GM19351 (cell line): ENCODE measurements around the gene ANKRD39.
"Not testable (repeated sequence)": the region's sequence is repeated elsewhere in the genome, so short reads cannot be mapped to it uniquely, and the experiment has no call there.

ENCODE experiments used
- ATAC-seq: cut with Tn5 transposase; IDR thresholded peaks from one replicate; pipeline ENCODE4 v1.9.1; 2021; ENCODE audit warnings: mild to moderate bottlenecking, moderate library complexity; ENCODE audit not compliant: unreplicated experiment

The ANKRD39 gene

GRCh38 chr2:96811917-96812316, 45.9 kb downstream of the ANKRD39 start:
- no peak for ATAC-seq

DNA sequence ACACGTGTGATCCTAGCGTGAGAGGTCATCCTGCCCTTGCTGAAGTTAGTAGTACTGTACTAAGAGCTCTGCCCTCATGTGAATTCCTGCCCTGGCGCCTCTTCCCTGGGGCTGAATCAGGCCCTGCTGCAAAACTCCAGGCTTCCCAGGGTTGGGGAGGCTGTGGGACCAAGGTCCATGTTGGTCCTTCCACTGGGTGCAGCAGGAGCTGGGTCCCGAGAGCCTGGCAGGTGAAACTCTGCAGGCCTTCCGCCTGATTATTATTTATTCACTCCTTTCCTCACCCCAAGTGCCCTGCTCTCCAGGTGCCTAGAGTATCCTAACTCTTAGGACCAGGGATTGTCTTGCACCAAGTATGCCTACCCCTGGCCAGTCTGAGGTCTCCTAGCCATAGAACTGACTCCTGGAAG, 47.0 kb downstream of the ANKRD39 start:
- ATAC-seq, result no peak

DNA sequence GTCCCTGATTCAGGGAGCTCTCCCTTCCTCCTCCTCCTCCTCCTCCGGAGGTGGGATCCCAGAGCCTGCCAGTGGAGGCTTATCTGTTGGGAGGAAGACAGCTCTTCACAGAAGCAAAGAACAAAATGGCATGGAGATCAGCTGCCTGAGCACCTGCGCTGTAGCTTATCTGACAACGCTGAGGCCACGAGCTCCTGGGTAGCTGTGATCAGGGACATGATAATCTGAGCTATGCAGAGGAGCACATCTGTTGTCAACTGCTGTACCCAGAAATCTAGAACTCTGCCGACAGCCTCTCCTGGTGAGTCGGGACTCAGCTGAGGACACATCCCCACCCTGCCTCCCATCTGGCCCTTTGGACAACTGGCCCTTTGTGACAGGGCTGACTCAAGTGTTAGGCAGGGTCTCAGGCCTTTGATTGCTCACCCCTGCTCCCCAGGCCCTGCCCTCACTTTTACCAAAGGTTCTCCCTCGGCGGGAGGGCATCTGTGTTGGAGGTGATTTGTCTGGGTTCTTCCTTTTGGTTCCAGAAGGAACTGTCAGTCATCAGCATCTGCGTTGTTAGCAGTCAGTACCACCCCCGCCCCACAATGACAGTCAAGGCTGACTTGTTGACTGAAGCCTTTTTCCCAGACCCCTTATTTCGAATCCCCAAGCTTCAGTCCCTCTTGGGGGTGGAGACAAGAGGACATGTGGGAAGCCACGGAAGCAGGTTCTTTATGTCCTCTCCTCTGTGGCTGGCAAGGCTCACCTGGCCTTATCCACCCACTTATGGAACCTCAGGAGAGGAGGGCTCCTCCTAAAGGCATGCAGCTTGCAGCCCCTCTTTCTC, 47.6 kb downstream of the ANKRD39 start:
- ATAC-seq, result no peak

DNA sequence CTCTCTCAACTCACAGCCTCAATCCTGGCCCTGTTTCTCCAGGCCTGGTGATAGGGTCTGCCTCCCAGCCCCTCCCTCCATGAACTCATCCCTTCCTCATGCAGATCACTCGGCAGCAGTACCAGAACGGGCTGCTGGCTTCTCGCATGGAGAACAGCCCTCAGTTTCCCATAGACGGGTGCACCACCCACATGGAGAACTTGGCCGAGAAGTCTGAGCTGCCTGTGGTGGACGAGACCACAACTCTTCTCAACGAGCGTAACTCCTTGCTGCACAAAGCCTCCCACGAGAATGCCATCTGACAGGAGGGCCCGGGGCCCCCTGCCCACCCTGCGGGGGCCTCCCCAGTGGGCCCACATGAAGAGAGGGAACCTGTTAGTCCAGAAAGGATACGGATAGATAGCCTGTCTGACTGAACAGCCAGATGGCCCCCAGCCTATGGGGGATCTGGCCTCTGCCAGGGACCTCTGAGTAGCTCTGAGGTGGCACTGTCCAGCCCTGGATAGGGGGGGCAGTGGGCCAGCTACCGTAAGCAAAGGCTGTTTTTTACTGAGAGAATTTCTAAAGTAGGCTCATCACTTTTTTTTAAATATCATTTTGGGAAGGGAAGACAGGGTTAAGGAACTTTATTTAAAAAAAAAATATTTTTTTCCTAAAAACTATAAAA, 48.5 kb downstream of the ANKRD39 start:
- ATAC-seq, result no peak

DNA sequence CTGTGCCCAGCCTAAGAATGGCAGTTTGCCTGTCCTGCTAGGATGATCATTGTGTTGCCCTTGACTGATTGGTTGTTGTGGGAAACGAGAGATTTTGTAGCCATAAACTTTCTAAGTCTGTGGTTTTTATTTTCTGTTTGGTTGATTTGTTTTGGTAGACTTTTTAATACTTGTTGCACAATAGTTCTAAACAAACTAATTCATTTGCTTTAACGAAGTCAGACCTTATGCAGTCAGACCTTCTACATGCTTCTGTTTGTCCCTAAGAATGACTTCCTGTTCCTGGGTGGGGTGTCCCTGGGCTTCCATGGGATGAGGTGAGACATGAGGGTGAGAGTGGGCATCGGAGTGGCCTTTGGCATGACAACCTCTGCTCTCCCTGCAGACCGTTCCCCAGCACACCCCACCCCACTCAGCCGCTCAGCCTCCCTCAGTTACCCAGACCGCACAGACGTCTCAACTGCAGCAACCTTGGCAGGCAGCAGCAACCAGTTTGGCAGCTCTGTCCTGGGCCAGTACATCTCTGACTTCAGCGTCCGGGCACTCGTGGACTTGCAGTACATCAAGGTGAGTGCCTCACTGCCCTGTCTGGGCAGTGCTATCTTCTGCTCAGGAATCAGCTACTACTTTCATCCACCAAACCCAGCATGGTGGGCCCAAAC, 49.5 kb downstream of the ANKRD39 start:
- no peak for ATAC-seq

- ATAC-seq, result no peak
Measured at GRCh38 chr2:96807127-96807471, 50.7 kb downstream of the ANKRD39 start.

DNA sequence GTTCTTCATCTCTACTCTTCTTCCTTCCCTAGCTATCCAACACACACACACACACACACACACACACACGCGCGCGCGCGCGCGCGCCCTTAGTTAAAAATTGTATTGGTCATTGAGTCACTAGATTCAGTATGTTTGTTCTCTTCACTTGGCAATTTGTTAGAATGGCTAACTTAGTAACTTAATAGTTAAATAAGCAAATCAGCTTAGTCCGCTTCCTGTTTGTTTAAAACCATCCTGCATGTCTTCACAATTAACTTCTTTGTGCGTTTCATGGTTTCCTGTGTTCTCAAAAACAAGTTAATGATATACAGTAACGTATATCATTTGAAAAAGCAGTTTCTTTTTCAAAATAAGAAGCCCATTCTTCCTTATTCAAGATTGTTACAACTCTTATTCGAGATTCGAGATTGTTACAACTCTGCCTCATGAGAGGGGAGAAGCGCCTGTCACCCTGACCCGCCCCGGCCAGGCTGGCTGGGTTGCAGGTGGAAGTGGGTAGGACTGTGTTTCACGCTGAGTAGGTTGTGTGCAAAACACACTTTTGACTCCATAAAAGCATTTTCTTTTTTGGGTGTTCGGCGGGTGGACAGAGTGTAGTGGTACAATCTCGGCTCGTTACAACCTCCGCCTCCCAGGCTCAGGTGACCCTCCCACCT, 51.2 kb downstream of the ANKRD39 start:
- ATAC-seq, result no peak

DNA sequence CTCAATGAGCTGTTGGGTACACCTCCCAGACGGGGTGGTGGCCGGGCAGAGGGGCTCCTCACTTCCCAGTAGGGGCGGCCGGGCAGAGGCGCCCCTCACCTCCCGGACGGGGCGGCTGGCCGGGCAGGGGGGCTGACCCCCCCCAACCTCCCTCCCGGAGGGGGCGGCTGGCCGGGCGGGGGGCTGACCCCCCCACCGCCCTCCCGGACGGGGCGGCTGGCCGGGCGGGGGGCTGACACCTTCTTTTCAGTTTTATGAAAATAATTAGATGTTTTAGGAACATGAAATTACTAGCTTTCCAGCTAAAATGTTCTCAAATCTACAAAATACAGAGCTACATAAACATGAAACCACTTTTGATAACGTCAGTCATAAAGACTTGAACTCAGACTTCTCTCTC, 51.9 kb downstream of the ANKRD39 start:
- not testable (repeated sequence) for ATAC-seq

- ATAC-seq, result no peak
Measured at GRCh38 chr2:96804986-96805385, 52.8 kb downstream of the ANKRD39 start.

- no peak for ATAC-seq
Measured at GRCh38 chr2:96802721-96803120, 55.1 kb downstream of the ANKRD39 start.

GRCh38 chr2:96801786-96802595, 55.8 kb downstream of the ANKRD39 start:
- ATAC-seq, result no peak

- peak; percentile 89 for ATAC-seq
Measured at GRCh38 chr2:96801005-96801785, 56.6 kb downstream of the ANKRD39 start.

GRCh38 chr2:96800061-96801004, 57.5 kb downstream of the ANKRD39 start:
- peak; percentile 5 for ATAC-seq

DNA sequence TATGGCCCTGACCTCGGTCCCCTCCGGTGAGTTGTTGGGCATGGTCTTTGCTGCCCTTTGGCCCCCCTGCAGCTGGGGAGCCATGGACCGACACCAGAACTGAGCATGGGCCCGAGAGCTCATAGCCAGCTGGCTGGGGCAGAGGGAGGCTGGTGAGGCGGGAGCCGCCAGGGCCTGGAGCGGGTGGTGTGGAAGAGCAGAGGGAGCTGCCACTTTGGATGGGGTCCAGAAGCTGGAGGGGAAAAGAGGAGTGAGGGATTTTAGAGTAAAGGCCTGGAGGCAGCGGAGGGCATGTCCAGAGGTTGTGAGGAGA, 58.2 kb downstream of the ANKRD39 start:
- ATAC-seq, result no peak

GRCh38 chr2:96798733-96799622, 58.8 kb downstream of the ANKRD39 start:
- no peak for ATAC-seq
